ENCODE data around the gene NFASC. TPM values are rescaled to one million over a fixed set of nuclear protein-coding genes. Genes with fewer than 3 reads are reported as not detected.

The NFASC gene
- polyA plus RNA-seq, 3 donors: 0.08 TPM; not detected in 2

GRCh38 chr1:205032508-205032907 is 161.8 kb downstream of the NFASC start:
- intact Hi-C loops (cut with micrococcal nuclease): no loop called here
- Histone ChIP-seq H3K27me3 (ENCODE audit: control insufficient read depth in 2 of 2, insufficient read depth in 2 of 2, low read length in 2 of 2) (no peaks in the 10 kb centered on the region), H3K4me3 (replicated peaks in 1 of 3; ENCODE audit: low read depth in 2 of 3, low read length in 3 of 3) (no peak overlapping the region), H3K27ac (ENCODE audit: low read depth in 1 of 2, low read length in 2 of 2) (no peak overlapping the region), H3K9me3 (replicated peaks in 1 of 2; ENCODE audit: control insufficient read depth in 1 of 2, insufficient read depth in 1 of 2, low read length in 2 of 2) (no peaks in the 10 kb centered on the region), H3K9ac (ENCODE audit: insufficient read depth, low read length, poor library complexity, severe bottlenecking) (no peak overlapping the region), H3K36me3 (replicated peaks in 1 of 2; ENCODE audit: control insufficient read depth in 1 of 2, insufficient read depth in 2 of 2, low read length in 2 of 2) (no peaks in the 10 kb centered on the region), H3K79me2 (ENCODE audit: insufficient read depth, low read length) (no peaks in the 10 kb centered on the region), H3K4me2 (replicated peaks; ENCODE audit: extremely low read depth, low read length, poor library complexity, severe bottlenecking) (no peak overlapping the region), H3K4me1 (ENCODE audit: control insufficient read depth in 1 of 2, insufficient read depth in 2 of 2, low read length in 2 of 2) (no peaks in the 10 kb centered on the region), H2AFZ (ENCODE audit: insufficient read depth, low read depth, low read length, poor library complexity, severe bottlenecking) (no peak overlapping the region), H4K20me1 (ENCODE audit: insufficient read depth, low read length) (no peaks in the 10 kb centered on the region)
- DNase-seq: no peak
- H3K4me3 Mint-ChIP-seq: no peak overlapping the region
- no peaks in the 10 kb centered on the region for H3K36me3 Mint-ChIP-seq
- TF ChIP-seq CTCF (IDR thresholded peaks at IDR 0.05): no peak
- peaks cover 0 to 9% (median 3%) of the 10 kb centered on the region in 3 donors for H3K27me3 Mint-ChIP-seq (ENCODE audit: low read depth in 3 of 3)
- no peak overlapping the region for H3K27ac Mint-ChIP-seq
- peaks cover 0 to 3% (median 0%) of the 10 kb centered on the region in 7 donors for H3K9me3 Mint-ChIP-seq
- WGBS (ENCODE audit: insufficient coverage): 95% methylated on average over 5 of the region's 7 CpGs
- H3K4me1 Mint-ChIP-seq: no peaks in the 10 kb centered on the region

DNA sequence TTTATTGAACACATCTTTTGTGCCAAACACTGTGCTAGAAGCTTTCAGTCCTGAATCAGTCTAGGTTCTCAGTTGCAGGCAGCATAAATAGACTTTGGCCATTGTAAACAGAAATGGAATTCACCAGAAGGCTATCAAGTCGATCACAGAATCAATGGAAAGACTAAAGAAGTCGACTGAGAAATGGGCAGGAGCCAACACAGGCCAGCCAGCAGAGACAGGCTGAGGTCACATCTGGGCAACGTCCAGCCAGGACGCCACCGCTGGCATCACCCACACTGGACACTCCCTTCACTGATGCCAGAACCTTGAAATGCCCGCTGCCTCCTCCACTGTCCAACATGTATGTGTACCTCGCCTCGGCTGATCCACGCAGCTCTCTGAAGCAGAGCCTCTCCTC is 166.9 kb downstream of the NFASC start:
- Histone ChIP-seq H3K79me2 (ENCODE audit: insufficient read depth, low read length) (no peaks in the 10 kb centered on the region), H3K4me1 (ENCODE audit: control insufficient read depth in 1 of 2, insufficient read depth in 2 of 2, low read length in 2 of 2) (no peaks in the 10 kb centered on the region), H3K4me3 (replicated peaks in 1 of 3; ENCODE audit: low read depth in 2 of 3, low read length in 3 of 3) (no peak overlapping the region), H3K36me3 (replicated peaks in 1 of 2; ENCODE audit: control insufficient read depth in 1 of 2, insufficient read depth in 2 of 2, low read length in 2 of 2) (no peaks in the 10 kb centered on the region), H3K9ac (ENCODE audit: insufficient read depth, low read length, poor library complexity, severe bottlenecking) (no peak overlapping the region), H3K4me2 (replicated peaks; ENCODE audit: extremely low read depth, low read length, poor library complexity, severe bottlenecking) (no peak overlapping the region), H4K20me1 (ENCODE audit: insufficient read depth, low read length) (no peaks in the 10 kb centered on the region), H3K27ac (ENCODE audit: low read depth in 1 of 2, low read length in 2 of 2) (no peak overlapping the region), H3K9me3 (replicated peaks in 1 of 2; ENCODE audit: control insufficient read depth in 1 of 2, insufficient read depth in 1 of 2, low read length in 2 of 2) (no peaks in the 10 kb centered on the region), H3K27me3 (ENCODE audit: control insufficient read depth in 2 of 2, insufficient read depth in 2 of 2, low read length in 2 of 2) (peaks cover 3 to 12% of the 10 kb centered on the region in 2 donors), H2AFZ (ENCODE audit: insufficient read depth, low read depth, low read length, poor library complexity, severe bottlenecking) (no peak overlapping the region)
- no peak for DNase-seq
- TF ChIP-seq CTCF (IDR thresholded peaks at IDR 0.05): no peak
- Mint-ChIP-seq H3K36me3 (no peaks in the 10 kb centered on the region), H3K4me3 (no peak overlapping the region), H3K9me3 (peaks cover 0 to 3% (median 1%) of the 10 kb centered on the region in 7 donors), H3K27ac (no peak overlapping the region), H3K4me1 (no peaks in the 10 kb centered on the region), H3K27me3 (ENCODE audit: low read depth in 3 of 3) (peaks cover 20 to 29% (median 24%) of the 10 kb centered on the region in 3 donors)
- intact Hi-C loops (cut with micrococcal nuclease): no loop called here
- 85% methylated on average over 5 of the region's 9 CpGs for WGBS (ENCODE audit: insufficient coverage)

All from CD14-positive monocyte (primary cell).